HepG2 (cell line): ENCODE data around the gene MDM4. TPM values are rescaled to one million over a fixed set of nuclear protein-coding genes. Genes with fewer than 3 reads are reported as not detected.

Source experiments
- BRCA1 ChIP-seq: sonication (generic); formaldehyde crosslinking; IDR thresholded peaks from 2 replicates; pipeline ENCODE4 v1.4.0; 2020; ENCODE audit warnings: missing genetic modification reagents
- CREB1 ChIP-seq, 2 experiments: fragments of 450-650 bp in 1 of 2; IDR thresholded peaks; 2 replicates each; pipeline ENCODE4 v1.6.1; 2016 to 2017; ENCODE audit warnings: control low read depth in 1 of 2, mild to moderate bottlenecking in 1 of 2, missing compliant biosample characterization in 1 of 2, missing genetic modification characterization in 1 of 2
- EHMT2 ChIP-seq: fragments of 200-600 bp; sonication (generic); IDR thresholded peaks from 2 replicates; pipeline ENCODE4 v1.7.0; 2017; ENCODE audit warnings: antibody characterized with exemption, low read depth, low read length, borderline replicate concordance
- NFIB ChIP-seq: sonication (generic); formaldehyde crosslinking; IDR thresholded peaks from 2 replicates; pipeline ENCODE4 v1.9.0; 2021; ENCODE audit warnings: missing genetic modification reagents, mild to moderate bottlenecking, borderline replicate concordance
- PHB2 ChIP-seq: fragments of 450-650 bp; IDR thresholded peaks from 2 replicates; pipeline ENCODE4 v1.6.1; 2018; ENCODE audit not compliant: partially characterized antibody
- SOX5 ChIP-seq: IDR thresholded peaks from 2 replicates; pipeline ENCODE4 v1.6.1; 2016; ENCODE audit warnings: borderline replicate concordance
- SP140L ChIP-seq: sonication (generic); formaldehyde crosslinking; IDR thresholded peaks from 2 replicates; pipeline ENCODE4 v1.4.0; 2020; ENCODE audit warnings: missing genetic modification reagents, borderline replicate concordance
- TFDP1 ChIP-seq: IDR thresholded peaks from 2 replicates; pipeline ENCODE4 v1.6.1; 2016; ENCODE audit warnings: missing compliant biosample characterization, missing genetic modification reagents, borderline replicate concordance
- ZBTB40 ChIP-seq, 2 experiments: fragments of 450-650 bp in 1 of 2; sonication (generic) in 1 of 2; formaldehyde crosslinking in 1 of 2; IDR thresholded peaks; 2 replicates each; pipeline versions ENCODE4 v1.6.1 to v1.8.0; 2016 to 2022; ENCODE audit warnings: antibody characterized with exemption in 1 of 2, mild to moderate bottlenecking in 1 of 2, missing genetic modification reagents in 1 of 2
- ZBTB7B ChIP-seq: sonication (generic); formaldehyde crosslinking; IDR thresholded peaks from 2 replicates; pipeline ENCODE4 v1.4.0; 2020; ENCODE audit warnings: missing genetic modification reagents
- ZMYM4 ChIP-seq: sonication (generic); formaldehyde crosslinking; IDR thresholded peaks from 2 replicates; pipeline ENCODE4 v1.8.1; 2023; ENCODE audit warnings: mild to moderate bottlenecking, missing genetic modification reagents
- ZNF24 ChIP-seq: fragments of 450-650 bp; IDR thresholded peaks from 2 replicates; pipeline ENCODE4 v1.6.1; 2017; ENCODE audit warnings: antibody characterized with exemption, mild to moderate bottlenecking
- ZNF556 ChIP-seq: sonication (generic); formaldehyde crosslinking; IDR thresholded peaks from 2 replicates; pipeline ENCODE4 v1.4.0; 2020; ENCODE audit warnings: mild to moderate bottlenecking, missing genetic modification reagents, borderline replicate concordance
- ZNF577 ChIP-seq: sonication (generic); formaldehyde crosslinking; IDR thresholded peaks from 2 replicates; pipeline ENCODE4 v1.4.0; 2020; ENCODE audit warnings: mild to moderate bottlenecking, low read depth, missing genetic modification reagents, borderline replicate concordance
- ZNF724P ChIP-seq: sonication (generic); formaldehyde crosslinking; IDR thresholded peaks from 2 replicates; pipeline ENCODE4 v1.8.0; 2022; ENCODE audit warnings: missing genetic modification reagents, borderline replicate concordance
- ZNF782 ChIP-seq: sonication (generic); formaldehyde crosslinking; IDR thresholded peaks from 2 replicates; pipeline ENCODE4 v1.4.0; 2020; ENCODE audit warnings: missing genetic modification reagents, mild to moderate bottlenecking, borderline replicate concordance
- ZNF816 ChIP-seq: sonication (generic); formaldehyde crosslinking; IDR thresholded peaks from 2 replicates; pipeline ENCODE4 v1.8.0; 2022; ENCODE audit warnings: missing genetic modification reagents, mild to moderate bottlenecking, borderline replicate concordance
- polyA plus RNA-seq, 8 experiments: library from polyadenylated mRNA; depleted of rRNA in 3 of 8; stranded (reverse) in 7 of 8; unstranded in 1 of 8; fragments of >200 nt; fragmentation: Illumina TruSeq in 4 of 8; extraction: Trizol in 4 of 8; gene quantifications; 2 replicates each; pipeline versions ENCODE4 v1.2.1 to v1.2.3, GENCODE V29; 2011 to 2016; ENCODE audit warnings: low read depth in 4 of 8, missing spikeins in 1 of 8, mixed read lengths in 1 of 8; ENCODE audit not compliant: insufficient read depth in 1 of 8
- total RNA-seq, 5 experiments: library from RNA; depleted of rRNA; stranded (reverse); fragments of >200 nt; fragmentation: Illumina TruSeq; extraction: Trizol; gene quantifications; 2 replicates each; pipeline ENCODE4 v1.2.3, GENCODE V29; 2016; ENCODE audit warnings: low read depth in 1 of 5
- TF ChIP-seq, protein P1 (sequence below): sonication (generic); formaldehyde crosslinking; conservative IDR thresholded peaks from 2 replicates; pipeline ENCODE4 v1.8.0; 2022; ENCODE audit warnings: mild to moderate bottlenecking, moderate library complexity, missing genetic modification reagents

Gene MDM4
- total and polyA plus RNA-seq, 2 of the 13 experiments (the other 11 are each of a cell fraction or from before 2014, with no cell fraction given), result 14.9 to 19.0 TPM

- no peak for TF ChIP-seq ZNF724P (CRISPR knock-in tag)
- no peak for TF ChIP-seq CREB1 (IDR thresholded peaks at IDR 0.05)
- peak; percentile 47; the same call in 1 of the 2 replicates for TF ChIP-seq CREB1 (CRISPR knock-in tag; IDR thresholded peaks at IDR 0.05)
- TF ChIP-seq ZNF556, result no peak
- no peak for TF ChIP-seq ZBTB40 (IDR thresholded peaks at IDR 0.05)
- no peak for TF ChIP-seq ZBTB40 (CRISPR knock-in tag; IDR thresholded peaks at IDR 0.05)
- TF ChIP-seq BRCA1 (CRISPR knock-in tag), result no peak
- TF ChIP-seq ZNF782 (CRISPR knock-in tag), result 0 out of 2 replicates have a peak, but pooled peaks have one; percentile 45
- TF ChIP-seq ZNF816 (CRISPR knock-in tag), result no peak
- TF ChIP-seq ZBTB7B (CRISPR knock-in tag), result no peak
- TF ChIP-seq PHB2, result no peak
- no peak for TF ChIP-seq ZMYM4 (CRISPR knock-in tag)
- TF ChIP-seq SOX5 (CRISPR knock-in tag), result no peak
- TF ChIP-seq ZNF24, result no peak
- no peak for TF ChIP-seq SP140L
- no peak for TF ChIP-seq EHMT2
- TF ChIP-seq NFIB, result no peak
- TF ChIP-seq, protein P1, sequence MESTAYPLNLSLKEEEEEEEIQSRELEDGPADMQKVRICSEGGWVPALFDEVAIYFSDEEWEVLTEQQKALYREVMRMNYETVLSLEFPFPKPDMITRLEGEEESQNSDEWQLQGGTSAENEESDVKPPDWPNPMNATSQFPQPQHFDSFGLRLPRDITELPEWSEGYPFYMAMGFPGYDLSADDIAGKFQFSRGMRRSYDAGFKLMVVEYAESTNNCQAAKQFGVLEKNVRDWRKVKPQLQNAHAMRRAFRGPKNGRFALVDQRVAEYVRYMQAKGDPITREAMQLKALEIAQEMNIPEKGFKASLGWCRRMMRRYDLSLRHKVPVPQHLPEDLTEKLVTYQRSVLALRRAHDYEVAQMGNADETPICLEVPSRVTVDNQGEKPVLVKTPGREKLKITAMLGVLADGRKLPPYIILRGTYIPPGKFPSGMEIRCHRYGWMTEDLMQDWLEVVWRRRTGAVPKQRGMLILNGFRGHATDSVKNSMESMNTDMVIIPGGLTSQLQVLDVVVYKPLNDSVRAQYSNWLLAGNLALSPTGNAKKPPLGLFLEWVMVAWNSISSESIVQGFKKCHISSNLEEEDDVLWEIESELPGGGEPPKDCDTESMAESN (CRISPR knock-in tag), result peak; percentile 62
- TF ChIP-seq TFDP1 (CRISPR knock-in tag), result no peak
- no peak for TF ChIP-seq ZNF577 (CRISPR knock-in tag)
Observed at GRCh38 chr1:204509186-204509635, 7.0 kb upstream of the MDM4 start (continued).
